Measurements from ENCODE around the gene DHX57. TPM values are rescaled to one million over a fixed set of nuclear protein-coding genes. Genes with fewer than 3 reads are reported as not detected.

Gene DHX57
- total RNA-seq, 2 donors from 2014 or later, result 13.8 to 20.0 TPM

GRCh38 chr2:38889045-38889444 is 13.3 kb upstream of the DHX57 start:
- H3K4me3 Mint-ChIP-seq, result no peak overlapping the region
- H3K9me3 ChIP-seq (ENCODE audit: control insufficient read depth, low read length, poor library complexity, severe bottlenecking), result no peaks in the 10 kb centered on the region
- H3K27ac Mint-ChIP-seq, result no peak overlapping the region
- H3K36me3 Mint-ChIP-seq (ENCODE audit: low read depth), result no peaks in the 10 kb centered on the region
- no peak for ATAC-seq
- H3K27me3 Mint-ChIP-seq, result no peaks in the 10 kb centered on the region
- H3K4me1 Mint-ChIP-seq, result peaks cover 3% of the 10 kb centered on the region
- no peak for DNase-seq

GRCh38 chr2:38887902-38888554 is 12.3 kb upstream of the DHX57 start:
- no peak for ATAC-seq
- no peaks in the 10 kb centered on the region for H3K27me3 Mint-ChIP-seq
- DNase-seq, result no peak
- H3K27ac Mint-ChIP-seq, result no peak overlapping the region
- no peaks in the 10 kb centered on the region for H3K4me1 Mint-ChIP-seq
- H3K4me3 Mint-ChIP-seq, result no peak overlapping the region
- H3K9me3 ChIP-seq (ENCODE audit: control insufficient read depth, low read length, poor library complexity, severe bottlenecking), result no peaks in the 10 kb centered on the region
- H3K36me3 Mint-ChIP-seq (ENCODE audit: low read depth), result no peaks in the 10 kb centered on the region

- H3K27ac Mint-ChIP-seq, result no peak overlapping the region
- ATAC-seq (no peak), DNase-seq (no peak)
- H3K4me1 Mint-ChIP-seq, result no peaks in the 10 kb centered on the region
- H3K4me3 Mint-ChIP-seq, result no peak overlapping the region
- no peaks in the 10 kb centered on the region for H3K27me3 Mint-ChIP-seq
- no peaks in the 10 kb centered on the region for H3K9me3 ChIP-seq (ENCODE audit: control insufficient read depth, low read length, poor library complexity, severe bottlenecking)
- H3K36me3 Mint-ChIP-seq (ENCODE audit: low read depth), result no peaks in the 10 kb centered on the region
Measured at GRCh38 chr2:38887347-38887746, 11.6 kb upstream of the DHX57 start.

DNA sequence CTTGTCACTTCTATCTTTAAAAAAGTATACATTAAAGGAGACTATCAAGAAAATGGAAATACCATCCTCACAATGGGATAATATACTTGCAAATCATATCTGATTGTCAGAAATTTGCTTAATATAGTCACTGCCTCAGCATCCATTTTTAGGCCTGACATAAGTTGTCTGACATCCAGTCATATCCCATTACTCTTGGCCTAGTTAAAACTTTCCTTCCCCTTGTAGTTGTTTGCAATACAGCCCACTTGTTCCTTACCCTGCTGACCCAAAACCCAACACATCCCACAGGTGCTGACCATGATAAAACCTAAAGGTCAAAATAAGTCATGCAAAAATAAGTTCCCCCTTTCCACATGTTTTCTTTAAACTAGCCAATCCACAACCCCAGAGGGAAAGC is 10.3 kb upstream of the DHX57 start:
- Mint-ChIP-seq H3K27ac (no peak overlapping the region), H3K27me3 (no peaks in the 10 kb centered on the region), H3K4me1 (no peaks in the 10 kb centered on the region), H3K36me3 (ENCODE audit: low read depth) (no peaks in the 10 kb centered on the region), H3K4me3 (no peak overlapping the region)
- no peaks in the 10 kb centered on the region for H3K9me3 ChIP-seq (ENCODE audit: control insufficient read depth, low read length, poor library complexity, severe bottlenecking)
- ATAC-seq, result no peak
- no peak for DNase-seq

- ATAC-seq (no peak), DNase-seq (no peak)
- Mint-ChIP-seq H3K4me1 (peaks cover 22% of the 10 kb centered on the region), H3K27ac (peak overlapping the region; percentile 99), H3K36me3 (ENCODE audit: low read depth) (no peaks in the 10 kb centered on the region), H3K4me3 (peak overlapping the region; percentile 97), H3K27me3 (no peaks in the 10 kb centered on the region)
- no peaks in the 10 kb centered on the region for H3K9me3 ChIP-seq (ENCODE audit: control insufficient read depth, low read length, poor library complexity, severe bottlenecking)
Measured at GRCh38 chr2:38876407-38876806, 673 bp upstream of the DHX57 start.

GRCh38 chr2:38875227-38875575 is 533 bp downstream of the DHX57 start:
- Mint-ChIP-seq H3K4me3 (peak overlapping the region; percentile 97), H3K36me3 (ENCODE audit: low read depth) (no peaks in the 10 kb centered on the region), H3K27me3 (no peaks in the 10 kb centered on the region), H3K4me1 (peaks cover 22% of the 10 kb centered on the region), H3K27ac (peak overlapping the region; percentile 99)
- ATAC-seq, result peak; percentile 3
- no peaks in the 10 kb centered on the region for H3K9me3 ChIP-seq (ENCODE audit: control insufficient read depth, low read length, poor library complexity, severe bottlenecking)
- no peak for DNase-seq

DNA sequence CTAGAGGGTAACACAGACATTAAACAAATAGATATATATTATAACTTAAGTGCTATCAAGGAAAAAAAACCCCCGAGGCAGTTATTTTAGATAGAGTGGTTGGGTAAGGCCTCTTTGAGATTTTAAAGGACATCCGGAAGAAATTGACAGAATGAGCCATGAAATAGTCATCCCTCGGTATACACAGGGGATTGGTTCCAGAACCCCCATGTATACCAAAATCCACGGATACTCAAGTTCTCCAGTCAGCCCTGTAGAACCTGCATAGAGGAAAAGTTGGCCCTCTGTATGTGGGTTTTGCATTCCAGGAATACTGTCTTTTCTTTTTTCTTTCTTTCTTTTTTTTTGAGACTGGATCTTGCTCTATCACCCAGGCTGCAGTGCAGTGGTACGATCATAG is 2.0 kb downstream of the DHX57 start:
- DNase-seq, result no peak
- H3K4me3 Mint-ChIP-seq, result peak overlapping the region; percentile 97
- H3K9me3 ChIP-seq (ENCODE audit: control insufficient read depth, low read length, poor library complexity, severe bottlenecking), result no peaks in the 10 kb centered on the region
- no peaks in the 10 kb centered on the region for H3K27me3 Mint-ChIP-seq
- no peak for ATAC-seq
- peaks cover 22% of the 10 kb centered on the region for H3K4me1 Mint-ChIP-seq
- H3K36me3 Mint-ChIP-seq (ENCODE audit: low read depth), result no peaks in the 10 kb centered on the region
- H3K27ac Mint-ChIP-seq, result no peak overlapping the region

- no peak overlapping the region for H3K4me3 Mint-ChIP-seq
- no peak overlapping the region for H3K27ac Mint-ChIP-seq
- peaks cover 21% of the 10 kb centered on the region for H3K4me1 Mint-ChIP-seq
- no peak for DNase-seq
- no peaks in the 10 kb centered on the region for H3K9me3 ChIP-seq (ENCODE audit: control insufficient read depth, low read length, poor library complexity, severe bottlenecking)
- H3K36me3 Mint-ChIP-seq (ENCODE audit: low read depth), result no peaks in the 10 kb centered on the region
- no peaks in the 10 kb centered on the region for H3K27me3 Mint-ChIP-seq
- no peak for ATAC-seq
Measured at GRCh38 chr2:38871432-38871831, 4.3 kb downstream of the DHX57 start.

- Mint-ChIP-seq H3K27ac (no peak overlapping the region), H3K36me3 (ENCODE audit: low read depth) (peaks cover 2% of the 10 kb centered on the region), H3K27me3 (no peaks in the 10 kb centered on the region), H3K4me1 (peaks cover 14% of the 10 kb centered on the region), H3K4me3 (no peak overlapping the region)
- ATAC-seq, result no peak
- no peak for DNase-seq
- H3K9me3 ChIP-seq (ENCODE audit: control insufficient read depth, low read length, poor library complexity, severe bottlenecking), result no peaks in the 10 kb centered on the region
Measured at GRCh38 chr2:38866773-38867443, 8.8 kb downstream of the DHX57 start.

- Mint-ChIP-seq H3K4me3 (no peak overlapping the region), H3K4me1 (peaks cover 15% of the 10 kb centered on the region), H3K27me3 (no peaks in the 10 kb centered on the region), H3K27ac (peak overlapping the region; percentile 14), H3K36me3 (ENCODE audit: low read depth) (peaks cover 8% of the 10 kb centered on the region)
- ATAC-seq (peak; percentile 59), DNase-seq (no peak)
- H3K9me3 ChIP-seq (ENCODE audit: control insufficient read depth, low read length, poor library complexity, severe bottlenecking), result no peaks in the 10 kb centered on the region
Measured at GRCh38 chr2:38863061-38863695, 12.6 kb downstream of the DHX57 start.

DNA sequence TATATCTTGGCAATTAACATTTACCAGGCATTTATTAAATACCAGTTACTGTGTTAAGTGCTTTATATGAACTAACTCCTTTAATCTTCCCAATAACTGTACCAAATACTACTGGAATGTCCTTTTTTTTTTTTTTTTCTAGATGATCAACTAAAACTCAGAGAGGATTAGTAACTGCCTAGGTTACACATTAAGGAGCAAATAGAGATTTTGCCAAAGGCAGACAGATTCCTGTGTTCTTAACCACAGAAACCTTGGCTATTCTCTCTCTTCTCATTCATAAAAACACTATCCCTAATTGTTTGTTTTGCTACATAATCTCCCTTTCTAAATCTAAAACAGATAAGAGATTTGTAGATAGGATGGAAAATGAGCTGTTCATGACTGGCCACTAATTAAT is 13.3 kb downstream of the DHX57 start:
- H3K4me1 Mint-ChIP-seq, result peaks cover 15% of the 10 kb centered on the region
- no peak overlapping the region for H3K4me3 Mint-ChIP-seq
- no peaks in the 10 kb centered on the region for H3K9me3 ChIP-seq (ENCODE audit: control insufficient read depth, low read length, poor library complexity, severe bottlenecking)
- ATAC-seq (no peak), DNase-seq (no peak)
- H3K27ac Mint-ChIP-seq, result no peak overlapping the region
- no peaks in the 10 kb centered on the region for H3K27me3 Mint-ChIP-seq
- H3K36me3 Mint-ChIP-seq (ENCODE audit: low read depth), result peaks cover 8% of the 10 kb centered on the region

DNA sequence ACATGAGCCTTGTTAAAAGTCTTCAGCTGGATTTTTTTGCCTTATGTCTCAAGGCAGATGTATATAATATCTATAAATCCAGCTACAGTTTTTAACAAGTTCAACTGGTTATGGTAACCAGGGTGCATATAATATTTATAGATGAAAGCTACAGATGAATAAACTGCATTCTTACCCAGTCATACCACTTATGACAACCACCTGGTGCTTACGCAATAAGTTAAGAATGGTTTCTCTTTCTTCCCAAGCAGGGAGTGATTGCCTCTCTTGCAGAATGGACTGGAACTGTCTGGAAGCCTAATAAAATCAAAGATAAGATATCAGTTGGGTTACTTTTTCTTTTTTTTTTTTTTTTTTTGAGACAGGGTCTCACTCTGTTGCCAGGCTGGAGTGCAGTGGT is 19.6 kb downstream of the DHX57 start:
- no peak overlapping the region for H3K27ac Mint-ChIP-seq
- no peak for ATAC-seq
- peaks cover 10% of the 10 kb centered on the region for H3K36me3 Mint-ChIP-seq (ENCODE audit: low read depth)
- no peaks in the 10 kb centered on the region for H3K27me3 Mint-ChIP-seq
- peaks cover 2% of the 10 kb centered on the region for H3K4me1 Mint-ChIP-seq
- H3K9me3 ChIP-seq (ENCODE audit: control insufficient read depth, low read length, poor library complexity, severe bottlenecking), result no peaks in the 10 kb centered on the region
- no peak for DNase-seq
- H3K4me3 Mint-ChIP-seq, result no peak overlapping the region

GRCh38 chr2:38850045-38850444 is 25.7 kb downstream of the DHX57 start:
- no peak for DNase-seq
- Mint-ChIP-seq H3K27me3 (no peaks in the 10 kb centered on the region), H3K36me3 (ENCODE audit: low read depth) (peaks cover 14% of the 10 kb centered on the region), H3K4me1 (peaks cover 4% of the 10 kb centered on the region), H3K4me3 (no peak overlapping the region), H3K27ac (no peak overlapping the region)
- ATAC-seq, result no peak
- no peaks in the 10 kb centered on the region for H3K9me3 ChIP-seq (ENCODE audit: control insufficient read depth, low read length, poor library complexity, severe bottlenecking)

- no peak overlapping the region for H3K4me3 Mint-ChIP-seq
- H3K4me1 Mint-ChIP-seq, result peaks cover 3% of the 10 kb centered on the region
- no peak for ATAC-seq
- no peak for DNase-seq
- H3K36me3 Mint-ChIP-seq (ENCODE audit: low read depth), result peaks cover 10% of the 10 kb centered on the region
- H3K27me3 Mint-ChIP-seq, result no peaks in the 10 kb centered on the region
- no peak overlapping the region for H3K27ac Mint-ChIP-seq
- no peaks in the 10 kb centered on the region for H3K9me3 ChIP-seq (ENCODE audit: control insufficient read depth, low read length, poor library complexity, severe bottlenecking)
Measured at GRCh38 chr2:38836791-38837190, 38.9 kb downstream of the DHX57 start.
